H1 (cell line): ENCODE results near the gene FOXRED1.

ENCODE experiments used
- CBX5 ChIP-seq: fragments of 300-800, 300-1000 bp; sonication (generic); IDR thresholded peaks from 2 replicates; pipeline ENCODE4 v1.7.1; 2016; ENCODE audit warnings: antibody characterized with exemption, low read length, low read depth
- CHD2 ChIP-seq: IDR thresholded peaks from 2 replicates; pipeline ENCODE4 v1.6.1; 2012; ENCODE audit warnings: low read length, improper control_type of control experiment
- CTCF ChIP-seq, 3 experiments: IDR thresholded peaks; 1 replicate in 2 of 3; 2 replicates in 1 of 3; pipeline versions ENCODE4 v1.5.1 to v1.6.1; 2011; ENCODE audit warnings: low read length in 3 of 3, mild to moderate bottlenecking in 3 of 3, inconsistent platforms in 2 of 3, low read depth in 1 of 3, moderate library complexity in 1 of 3; ENCODE audit not compliant: insufficient read depth in 1 of 3; ENCODE audit errors: control extremely low read depth in 1 of 3
- KDM1A ChIP-seq: fragments of 200-600, 300-600 bp; sonication (generic); IDR thresholded peaks from 2 replicates; pipeline ENCODE4 v1.7.1; 2016; ENCODE audit warnings: mild to moderate bottlenecking, low read length, borderline replicate concordance
- MAX ChIP-seq: IDR thresholded peaks from 2 replicates; pipeline ENCODE4 v1.6.1; 2012; ENCODE audit warnings: inconsistent platforms
- POLR2A ChIP-seq, 2 experiments: IDR thresholded peaks; 1 replicate in 1 of 2; 2 replicates in 1 of 2; pipeline ENCODE4 v1.6.1; 2011; ENCODE audit warnings: low read depth in 2 of 2, low read length in 2 of 2, mild to moderate bottlenecking in 2 of 2; ENCODE audit errors: control extremely low read depth in 1 of 2
- POLR2AphosphoS5 ChIP-seq: IDR thresholded peaks from 2 replicates; pipeline ENCODE4 v1.6.1; 2011; ENCODE audit warnings: low read depth, low read length
- RBBP5 ChIP-seq: IDR thresholded peaks from 2 replicates; pipeline ENCODE4 v1.7.1; 2012; ENCODE audit warnings: low read depth, mild to moderate bottlenecking, inconsistent platforms, low read length, moderate library complexity, borderline replicate concordance
- SRF ChIP-seq: IDR thresholded peaks from 2 replicates; pipeline ENCODE4 v1.6.1; 2011; ENCODE audit warnings: mild to moderate bottlenecking, low read depth, low read length, moderate library complexity
- TAF7 ChIP-seq: optimal IDR thresholded peaks from 2 replicates; pipeline ENCODE3; 2011; ENCODE audit warnings: low read depth, mild to moderate bottlenecking, inconsistent platforms, low read length, moderate library complexity, borderline replicate concordance
- USF2 ChIP-seq: IDR thresholded peaks from 2 replicates; pipeline ENCODE4 v1.6.1; 2011; ENCODE audit warnings: low read length, improper control_type of control experiment
- YY1 ChIP-seq: IDR thresholded peaks from 2 replicates; pipeline ENCODE4 v1.6.1; 2011; ENCODE audit warnings: low read depth, mild to moderate bottlenecking, low read length

- TF ChIP-seq CTCF (IDR thresholded peaks at IDR 0.05; ENCODE audit: control extremely low read depth in 1 of 3, insufficient read depth in 1 of 3, low read depth in 1 of 3, low read length in 3 of 3) (no peak), MAX (no peak), YY1 (no peak), SRF (no peak), CBX5 (no peak), POLR2AphosphoS5 (no peak), CHD2 (no peak), RBBP5 (no peak), TAF7 (no peak), KDM1A (no peak), USF2 (no peak), POLR2A (IDR thresholded peaks at IDR 0.05; ENCODE audit: control extremely low read depth in 1 of 2, low read depth in 2 of 2, low read length in 2 of 2) (no peak)
Measured at GRCh38 chr11:126253265-126253664, 15.7 kb upstream of the FOXRED1 start.
